ENCODE data around the gene RARB.

Gene RARB

GRCh38 chr3:25587975-25588374 is 159.9 kb downstream of the RARB start:
- Histone ChIP-seq H3K4me1 (ENCODE audit: insufficient read depth, low read length, severe bottlenecking) (no peaks in the 10 kb centered on the region), H3K9me3 (ENCODE audit: low read length) (no peaks in the 10 kb centered on the region), H3K79me2 (ENCODE audit: insufficient read depth, low read length) (no peaks in the 10 kb centered on the region), H3K27me3 (ENCODE audit: insufficient read depth, low read length) (no peaks in the 10 kb centered on the region), H3K27ac (ENCODE audit: low read depth, low read length, poor library complexity, severe bottlenecking) (no peak overlapping the region), H4K20me1 (ENCODE audit: insufficient read depth, low read length) (no peaks in the 10 kb centered on the region), H3K36me3 (ENCODE audit: insufficient read depth, low read length) (no peaks in the 10 kb centered on the region), H3K9me2 (ENCODE audit: low read depth, low read length) (no peaks in the 10 kb centered on the region), H3K4me3 (ENCODE audit: low read depth, low read length, poor library complexity, severe bottlenecking) (no peak overlapping the region), H3K9ac (ENCODE audit: low read length) (no peak overlapping the region), H2AFZ (ENCODE audit: low read length) (no peak overlapping the region), H3F3A (ENCODE audit: insufficient read depth, low read length) (no peaks in the 10 kb centered on the region), H3K4me2 (ENCODE audit: low read length) (no peak overlapping the region)
- TF ChIP-seq EZH2 (IDR thresholded peaks at IDR 0.05; ENCODE audit: borderline replicate concordance, low read length), result no peak

DNA sequence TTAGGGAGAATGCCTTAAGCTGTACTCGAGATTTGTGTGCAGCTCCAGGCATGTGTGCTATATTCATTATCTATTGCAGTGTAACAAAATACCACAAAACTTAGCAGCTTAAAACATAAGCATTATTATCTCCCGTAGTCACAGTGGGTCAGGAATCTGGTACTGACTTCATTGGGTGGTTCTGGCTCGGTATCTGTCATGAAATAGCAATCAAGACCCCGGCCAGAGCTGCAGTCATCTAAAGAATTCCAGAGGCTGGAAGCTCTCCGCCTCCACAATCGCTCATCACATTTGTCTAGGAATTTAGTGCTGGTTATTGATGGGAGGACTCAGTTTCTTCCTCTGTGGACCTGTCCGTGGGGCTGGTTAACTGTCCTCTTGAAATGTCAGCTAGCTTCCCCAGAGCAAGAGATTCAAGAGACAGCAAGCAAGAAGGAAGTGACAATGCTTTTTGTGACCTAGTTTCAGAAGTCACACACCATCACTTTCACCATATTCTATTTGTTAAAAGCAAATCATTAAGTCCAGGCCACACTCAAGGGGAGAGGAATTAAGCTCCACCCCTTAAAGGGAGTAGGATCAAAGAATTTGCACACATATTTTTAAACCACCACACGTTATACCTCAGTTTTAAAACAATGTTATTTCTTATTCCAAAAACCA is 160.5 kb downstream of the RARB start:
- Histone ChIP-seq H2AFZ (ENCODE audit: low read length) (no peak overlapping the region), H3K27ac (ENCODE audit: low read depth, low read length, poor library complexity, severe bottlenecking) (no peak overlapping the region), H4K20me1 (ENCODE audit: insufficient read depth, low read length) (no peaks in the 10 kb centered on the region), H3K9me2 (ENCODE audit: low read depth, low read length) (no peaks in the 10 kb centered on the region), H3K27me3 (ENCODE audit: insufficient read depth, low read length) (no peaks in the 10 kb centered on the region), H3K79me2 (ENCODE audit: insufficient read depth, low read length) (no peaks in the 10 kb centered on the region), H3K4me3 (ENCODE audit: low read depth, low read length, poor library complexity, severe bottlenecking) (no peak overlapping the region), H3K9me3 (ENCODE audit: low read length) (no peaks in the 10 kb centered on the region), H3F3A (ENCODE audit: insufficient read depth, low read length) (no peaks in the 10 kb centered on the region), H3K4me1 (ENCODE audit: insufficient read depth, low read length, severe bottlenecking) (no peaks in the 10 kb centered on the region), H3K9ac (ENCODE audit: low read length) (no peak overlapping the region), H3K36me3 (ENCODE audit: insufficient read depth, low read length) (no peaks in the 10 kb centered on the region), H3K4me2 (ENCODE audit: low read length) (no peak overlapping the region)
- TF ChIP-seq CTCF (IDR thresholded peaks at IDR 0.05; ENCODE audit: low read length) (no peak), EZH2 (IDR thresholded peaks at IDR 0.05; ENCODE audit: borderline replicate concordance, low read length) (no peak)

DNA sequence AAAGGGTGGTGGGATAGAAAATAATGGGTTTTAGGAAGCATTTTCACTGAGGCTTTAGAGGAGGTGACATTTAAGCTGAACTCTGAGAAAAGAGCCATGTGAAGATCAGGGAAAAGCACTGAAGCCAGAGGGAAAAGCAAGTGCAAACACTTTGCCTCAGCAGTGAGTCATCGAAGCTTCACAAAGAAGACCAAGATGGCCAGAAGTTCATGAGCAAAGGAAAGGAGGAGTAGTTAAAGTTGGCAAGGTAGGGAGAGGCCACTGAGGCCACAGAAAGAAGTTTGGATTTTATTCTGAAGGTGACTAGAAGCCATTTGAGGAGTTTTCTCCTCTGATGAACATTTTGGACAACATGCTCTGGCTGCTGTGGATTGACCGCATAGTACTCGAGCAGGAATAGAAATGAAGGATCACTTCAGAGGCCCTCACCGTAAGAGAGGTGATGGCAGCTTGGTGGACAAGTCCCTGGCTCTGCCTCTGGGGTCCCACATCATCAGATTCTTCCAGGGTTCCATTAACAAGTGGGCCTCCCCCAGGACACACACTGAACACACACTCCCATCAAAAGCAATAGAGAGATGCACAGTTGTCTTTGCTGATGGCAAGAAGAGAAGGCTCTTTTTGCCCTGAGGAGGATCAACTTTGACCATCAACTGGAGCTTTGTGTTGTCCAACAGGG is 161.2 kb downstream of the RARB start:
- no peaks in the 10 kb centered on the region for H3K9me2 ChIP-seq (ENCODE audit: low read depth, low read length)
- no peaks in the 10 kb centered on the region for H3K9me3 ChIP-seq (ENCODE audit: low read length)
- H3K36me3 ChIP-seq (ENCODE audit: insufficient read depth, low read length), result no peaks in the 10 kb centered on the region
- H3F3A ChIP-seq (ENCODE audit: insufficient read depth, low read length), result no peaks in the 10 kb centered on the region
- H3K27me3 ChIP-seq (ENCODE audit: insufficient read depth, low read length), result no peaks in the 10 kb centered on the region
- H2AFZ ChIP-seq (ENCODE audit: low read length), result no peak overlapping the region
- TF ChIP-seq CTCF (IDR thresholded peaks at IDR 0.05; ENCODE audit: low read length) (no peak), EZH2 (IDR thresholded peaks at IDR 0.05; ENCODE audit: borderline replicate concordance, low read length) (no peak)
- no peaks in the 10 kb centered on the region for H3K4me1 ChIP-seq (ENCODE audit: insufficient read depth, low read length, severe bottlenecking)
- H3K4me2 ChIP-seq (ENCODE audit: low read length), result no peak overlapping the region
- H3K9ac ChIP-seq (ENCODE audit: low read length), result no peak overlapping the region
- no peak overlapping the region for H3K4me3 ChIP-seq (ENCODE audit: low read depth, low read length, poor library complexity, severe bottlenecking)
- no peak overlapping the region for H3K27ac ChIP-seq (ENCODE audit: low read depth, low read length, poor library complexity, severe bottlenecking)
- no peaks in the 10 kb centered on the region for H3K79me2 ChIP-seq (ENCODE audit: insufficient read depth, low read length)
- no peaks in the 10 kb centered on the region for H4K20me1 ChIP-seq (ENCODE audit: insufficient read depth, low read length)
